Stimulated activated CD8-positive, alpha-beta memory T cell treated with anti-CD3 and anti-CD28 coated beads, Interleukin-7, amount 100 ng/mL, for 48 hours (primary cell): Measurements from ENCODE around the gene GCLC.
A peak's percentile ranks its signal among the peaks of the same experiment; 100 is the strongest.
"Not testable (repeated sequence)": the region's sequence is repeated elsewhere in the genome, so short reads cannot be mapped to it uniquely, and the experiment has no call there.

ENCODE experiments used
- DNase-seq, 2 donors: peaks; one replicate each; pipeline ENCODE4 v3.0.0-alpha.2; 2020; ENCODE audit warnings: low read depth in 1 of 2; ENCODE audit errors: extremely low read depth in 1 of 2

GCLC gene

GRCh38 chr6:53564401-53565065 is 19.6 kb upstream of the GCLC start:
- DNase-seq = no peak

- no peak for DNase-seq
These were observed 12.2 kb upstream of the GCLC start for GRCh38 chr6:53556986-53557715.

DNA sequence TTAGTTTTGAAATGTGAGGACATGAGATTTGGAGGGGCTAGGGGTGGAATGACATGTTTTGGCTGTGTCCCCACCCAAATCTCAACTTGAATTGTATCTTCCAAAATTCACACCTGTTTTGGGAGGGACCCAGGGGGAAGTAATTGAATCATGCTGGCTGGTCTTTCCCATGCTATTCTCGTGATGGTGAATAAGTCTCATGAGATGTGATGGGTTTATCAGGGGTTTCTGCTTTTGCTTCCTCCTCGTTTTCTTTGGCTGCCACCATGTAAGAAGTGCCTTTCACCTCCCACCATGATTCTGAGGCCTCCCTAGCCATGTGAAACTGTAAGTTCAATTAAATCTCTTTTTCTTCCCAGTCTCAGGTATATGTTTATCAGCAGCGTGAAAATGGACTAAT is 8.7 kb upstream of the GCLC start:
- DNase-seq = not testable (repeated sequence)

DNA sequence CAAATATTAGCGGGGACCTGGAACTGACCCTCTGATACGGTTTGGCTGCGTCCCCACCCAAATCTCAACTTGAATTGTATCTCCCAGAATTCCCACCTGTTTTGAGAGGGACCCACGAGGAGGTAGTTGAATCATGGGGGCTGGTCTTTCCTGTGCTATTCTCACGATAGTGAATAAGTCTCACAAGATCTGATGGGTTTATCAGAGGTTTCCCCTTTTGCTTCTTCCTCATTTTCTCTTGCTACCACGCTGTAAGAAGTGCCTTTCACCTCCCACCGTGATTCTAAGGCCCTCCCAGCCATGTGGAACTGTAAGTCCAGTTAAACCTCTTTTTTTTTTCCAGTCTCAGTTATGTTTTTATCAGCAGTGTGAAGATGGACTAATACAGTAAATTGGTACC is 6.8 kb upstream of the GCLC start:
- DNase-seq = not testable (repeated sequence)

- DNase-seq = peak; percentile 90 to 94
These were observed 3.1 kb upstream of the GCLC start for GRCh38 chr6:53547811-53548496.

DNA sequence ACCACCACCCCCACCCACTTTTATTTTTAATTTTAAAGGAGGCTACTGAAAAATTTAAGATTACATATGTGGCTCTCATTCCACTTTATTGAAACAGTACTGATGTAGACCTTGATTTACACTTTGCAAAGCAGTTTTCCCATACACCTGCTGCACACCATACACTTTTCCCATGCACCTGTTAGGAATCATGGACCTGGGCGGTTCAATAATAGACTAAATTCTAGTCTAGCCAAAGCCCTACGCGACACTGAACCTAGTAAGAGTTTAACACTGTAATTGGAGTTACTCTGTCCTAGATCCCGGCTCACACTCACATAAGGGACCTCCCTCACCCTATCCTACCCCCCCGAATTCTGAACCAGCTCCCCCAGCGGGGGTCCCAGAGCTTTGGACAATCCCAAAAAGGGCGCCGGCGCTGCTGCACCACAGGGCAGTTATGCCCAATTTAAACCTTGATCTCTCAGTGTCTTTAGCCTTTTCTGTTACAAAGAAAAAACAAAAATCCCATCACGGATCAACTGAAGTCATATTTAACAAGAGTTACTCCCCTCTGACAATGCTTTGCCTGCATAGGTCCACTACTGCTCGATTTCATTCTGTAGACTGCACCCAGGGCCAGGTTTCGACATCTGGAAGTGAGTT is 2.4 kb upstream of the GCLC start:
- no peak for DNase-seq

DNA sequence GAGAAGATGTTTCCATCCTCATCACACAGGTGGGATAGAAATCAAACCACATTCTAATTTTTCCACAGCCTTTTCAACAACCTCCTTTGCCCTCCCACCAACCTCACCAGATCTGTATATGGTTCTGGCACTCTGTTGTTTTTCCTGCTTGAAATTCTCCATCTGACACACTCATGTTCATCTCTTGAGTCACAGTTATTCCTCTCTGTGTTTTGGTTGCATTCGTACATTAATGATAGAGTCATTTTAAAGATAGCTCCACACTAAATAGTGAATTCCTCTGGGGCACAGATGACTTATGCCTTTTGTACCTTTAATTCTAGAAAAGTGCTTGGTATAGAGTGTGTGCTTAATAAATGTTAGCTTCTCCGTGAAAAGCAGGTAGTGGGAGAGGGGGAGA is 1.4 kb upstream of the GCLC start:
- no peak for DNase-seq

GRCh38 chr6:53544217-53544469 is 758 bp downstream of the GCLC start:
- no peak for DNase-seq

- no peak for DNase-seq
These were observed 1.3 kb downstream of the GCLC start for GRCh38 chr6:53543359-53544216.

GRCh38 chr6:53541900-53542299 is 3.0 kb downstream of the GCLC start:
- DNase-seq = no peak

DNA sequence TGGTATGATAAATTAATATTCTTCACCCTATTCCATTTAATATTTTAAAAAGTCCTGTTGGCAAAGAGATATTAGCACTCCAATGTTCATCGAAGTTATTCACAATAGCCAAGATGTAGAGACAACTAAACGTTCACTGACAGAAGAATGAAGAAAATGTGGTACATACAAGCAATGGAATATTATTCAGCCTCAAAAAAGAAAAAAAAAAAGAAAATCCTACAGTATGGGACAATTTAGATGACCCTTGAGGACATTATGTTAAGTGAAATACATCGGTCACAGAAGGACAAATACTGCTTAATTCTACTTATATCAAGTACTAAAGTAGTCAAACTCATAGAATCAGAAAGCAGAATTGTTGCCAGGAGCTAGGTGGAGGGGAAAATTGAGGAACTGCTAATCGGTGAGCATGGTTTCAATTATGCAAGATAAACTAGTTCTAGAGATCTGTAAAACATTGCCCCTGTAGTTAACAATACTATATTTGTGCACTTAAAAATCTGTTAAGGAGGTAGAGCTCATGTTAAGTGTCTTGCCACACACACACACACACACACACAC is 4.7 kb downstream of the GCLC start:
- no peak for DNase-seq

GRCh38 chr6:53539561-53539960 is 5.3 kb downstream of the GCLC start:
- no peak for DNase-seq

DNA sequence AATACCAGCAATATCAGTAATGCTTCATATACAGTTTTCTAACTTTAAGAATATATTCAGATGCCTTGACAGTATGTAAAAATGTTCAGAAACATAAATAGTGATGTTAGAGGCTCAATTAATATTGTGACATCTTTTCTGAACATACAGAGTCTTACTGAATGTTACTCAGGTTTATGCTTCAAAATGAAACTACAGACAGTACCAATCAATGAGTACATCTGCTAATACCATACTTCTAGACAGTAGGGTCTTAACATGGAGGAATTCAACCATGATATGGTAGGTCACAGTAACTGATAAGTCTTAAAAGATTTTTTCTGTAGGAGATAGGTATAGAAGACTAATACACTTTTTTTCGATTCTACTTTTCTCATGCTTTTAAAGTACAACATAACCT is 8.3 kb downstream of the GCLC start:
- no peak for DNase-seq

DNA sequence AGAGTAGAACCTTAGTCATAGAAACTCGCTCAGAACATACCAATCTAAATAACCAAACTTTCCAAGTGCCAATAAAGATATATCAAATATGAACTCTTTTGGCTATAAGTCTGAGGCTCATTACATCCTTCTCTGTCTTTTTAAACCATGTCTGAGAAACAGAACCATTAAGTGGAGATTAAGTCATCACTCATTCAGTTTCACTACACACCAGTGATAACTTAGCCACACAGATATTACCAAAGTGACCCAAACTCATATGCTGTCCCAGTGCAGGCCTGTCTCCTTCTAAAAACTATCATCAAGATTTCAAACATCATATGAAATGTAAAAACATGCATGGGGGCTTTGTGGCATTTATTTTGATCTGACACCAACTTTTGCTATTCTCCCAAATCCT is 12.0 kb downstream of the GCLC start:
- DNase-seq = no peak

- no peak for DNase-seq
These were observed 12.7 kb downstream of the GCLC start for GRCh38 chr6:53532061-53532797.

DNA sequence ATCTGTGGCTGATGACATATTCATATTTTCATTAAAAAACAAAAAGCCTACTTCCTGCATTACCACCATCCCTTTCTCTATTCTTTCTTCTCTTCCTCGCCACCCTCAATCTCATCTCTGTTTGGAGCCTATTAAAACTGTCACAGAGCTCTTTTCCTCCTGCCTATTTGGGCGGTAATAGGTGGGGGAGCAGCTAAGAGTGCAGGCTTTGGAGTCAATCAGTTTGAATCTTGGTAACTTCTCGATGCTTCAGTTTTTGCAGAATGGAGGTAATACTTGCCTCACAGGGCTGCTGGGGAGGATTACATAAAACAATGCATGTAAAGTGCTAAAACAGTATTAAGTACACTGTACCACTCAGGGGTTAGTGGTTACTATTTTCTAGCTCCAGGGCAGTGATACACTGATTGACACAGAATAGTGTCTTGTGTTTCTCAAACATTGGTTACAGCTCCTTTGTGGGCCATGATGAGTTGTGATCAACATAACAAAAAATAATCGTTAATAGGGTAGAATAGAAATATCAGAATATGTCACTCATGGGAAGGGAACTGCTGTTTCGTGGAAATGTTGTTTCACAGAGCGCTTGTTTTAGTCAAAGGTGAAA is 14.0 kb downstream of the GCLC start:
- DNase-seq = no peak

GRCh38 chr6:53530346-53530745 is 14.6 kb downstream of the GCLC start:
- DNase-seq = no peak

GRCh38 chr6:53529324-53530036 is 15.4 kb downstream of the GCLC start:
- DNase-seq = no peak

GRCh38 chr6:53528107-53528506 is 16.8 kb downstream of the GCLC start:
- no peak for DNase-seq
